PC-3 (cell line): ENCODE data around the gene SOBP. TPM values are rescaled to one million over a fixed set of nuclear protein-coding genes. Genes with fewer than 3 reads are reported as not detected.

Experiments used
- ATAC-seq: fragments of 200-7000 bp; cut with Tn5 transposase; 2 replicates; pipeline ENCODE4 v1.9.1; 2020; ENCODE audit warnings: mild to moderate bottlenecking, moderate library complexity
- BruUV-seq: library from RNA; stranded (reverse); fragments of 400-500 nt; replicated peaks from 2 replicates; lab custom pipeline; 2021; lab: Mats Ljungman, UMichigan
- CTCF ChIA-PET: fragments of 300-600 bp; sonication (Branson Sonifier 250); formaldehyde crosslinking; loops from one replicate; lab custom pipeline; 2022; ENCODE audit warnings: antibody characterized with exemption; lab: Charles Lee
- POLR2A ChIA-PET: fragments of 300-600 bp; sonication (Branson Sonifier 250); formaldehyde crosslinking; loops from one replicate; lab custom pipeline; 2022; ENCODE audit warnings: antibody characterized with exemption; ENCODE audit not compliant: unreplicated experiment; lab: Charles Lee
- DNase-seq: peaks from one replicate; pipeline ENCODE4 v3.0.0-alpha.2; 2015
- H2AFZ ChIP-seq: fragments of 300-600 bp; sonication (generic); 2 replicates; pipeline ENCODE4 v1.6.0; 2016; ENCODE audit warnings: antibody characterized with exemption, low read length
- H3F3A ChIP-seq: fragments of 300-600 bp; sonication (generic); one replicate; pipeline ENCODE4 v1.6.0; 2017; ENCODE audit warnings: antibody characterized with exemption, low read length, control low read depth, mild to moderate bottlenecking; ENCODE audit not compliant: unreplicated experiment
- H3K27ac ChIP-seq: fragments of 300-600 bp; sonication (generic); 2 replicates; pipeline ENCODE4 v1.5.1; 2016; ENCODE audit warnings: mild to moderate bottlenecking, low read length
- H3K27me3 ChIP-seq: fragments of 300-600 bp; sonication (generic); 2 replicates; pipeline ENCODE4 v1.6.1; 2016; ENCODE audit warnings: low read length, mixed read lengths
- H3K36me3 ChIP-seq: fragments of 300-600 bp; sonication (generic); 2 replicates; pipeline ENCODE4 v1.6.1; 2016; ENCODE audit warnings: low read depth, mixed run types, low read length, mixed read lengths
- H3K4me1 ChIP-seq: fragments of 300-600 bp; sonication (generic); 2 replicates; pipeline ENCODE4 v1.5.1; 2016; ENCODE audit warnings: low read length; ENCODE audit not compliant: insufficient read depth
- H3K4me2 ChIP-seq: fragments of 300-600 bp; sonication (generic); 2 replicates; pipeline ENCODE4 v1.6.0; 2016; ENCODE audit warnings: low read length
- H3K4me3 ChIP-seq: fragments of 300-600 bp; sonication (generic); 2 replicates; pipeline ENCODE4 v1.5.1; 2016; ENCODE audit warnings: mild to moderate bottlenecking, low read length, mixed read lengths
- H3K79me2 ChIP-seq: fragments of 300-600 bp; sonication (generic); 2 replicates; pipeline ENCODE4 v1.6.1; 2017; ENCODE audit warnings: low read length, mixed read lengths
- H3K9ac ChIP-seq: fragments of 300-600 bp; sonication (generic); 2 replicates; pipeline ENCODE4 v1.6.0; 2016; ENCODE audit warnings: mild to moderate bottlenecking, low read length
- H3K9me2 ChIP-seq: fragments of 300-600 bp; sonication (generic); replicated peaks from 2 replicates; pipeline ENCODE4 v1.6.1; 2016; ENCODE audit warnings: mixed run types, low read length, mixed read lengths
- H3K9me3 ChIP-seq: fragments of 300-600 bp; sonication (generic); 2 replicates; pipeline ENCODE4 v1.6.1; 2016; ENCODE audit warnings: low read length, mixed read lengths
- H4K20me1 ChIP-seq: fragments of 300-600 bp; sonication (generic); 2 replicates; pipeline ENCODE4 v1.6.1; 2016; ENCODE audit warnings: low read length, mixed read lengths
- EZH2 ChIP-seq: fragments of 300-600 bp; sonication (generic); IDR thresholded peaks from one replicate; pipeline ENCODE4 v1.6.1; 2017; ENCODE audit warnings: antibody characterized with exemption, mild to moderate bottlenecking, low read length; ENCODE audit not compliant: unreplicated experiment
- EZH2phosphoT487 ChIP-seq: fragments of 300-600 bp; sonication (generic); IDR thresholded peaks from 2 replicates; pipeline ENCODE4 v1.6.1; 2018; ENCODE audit warnings: mild to moderate bottlenecking, antibody characterized with exemption, low read length, borderline replicate concordance
- intact Hi-C: fragments of 100-400 bp; cut with micrococcal nuclease; formaldehyde crosslinking; loops from 2 replicates; pipeline ENCODE4 v1.9.0; 2023
- total RNA-seq: library from RNA; depleted of rRNA; stranded (reverse); fragments of >200 nt; gene quantifications from 2 replicates; pipeline ENCODE4 v1.2.3, GENCODE V29; 2014
- TF ChIP-seq, protein P1 (sequence below): fragments of 300-600 bp; sonication (generic); conservative IDR thresholded peaks from 2 replicates; pipeline ENCODE4 v1.5.1; 2017; ENCODE audit warnings: antibody characterized with exemption, low read depth, mild to moderate bottlenecking, low read length

Gene SOBP
- total RNA-seq, 1 experiment from 2014 or later, result 0.15 TPM

DNA sequence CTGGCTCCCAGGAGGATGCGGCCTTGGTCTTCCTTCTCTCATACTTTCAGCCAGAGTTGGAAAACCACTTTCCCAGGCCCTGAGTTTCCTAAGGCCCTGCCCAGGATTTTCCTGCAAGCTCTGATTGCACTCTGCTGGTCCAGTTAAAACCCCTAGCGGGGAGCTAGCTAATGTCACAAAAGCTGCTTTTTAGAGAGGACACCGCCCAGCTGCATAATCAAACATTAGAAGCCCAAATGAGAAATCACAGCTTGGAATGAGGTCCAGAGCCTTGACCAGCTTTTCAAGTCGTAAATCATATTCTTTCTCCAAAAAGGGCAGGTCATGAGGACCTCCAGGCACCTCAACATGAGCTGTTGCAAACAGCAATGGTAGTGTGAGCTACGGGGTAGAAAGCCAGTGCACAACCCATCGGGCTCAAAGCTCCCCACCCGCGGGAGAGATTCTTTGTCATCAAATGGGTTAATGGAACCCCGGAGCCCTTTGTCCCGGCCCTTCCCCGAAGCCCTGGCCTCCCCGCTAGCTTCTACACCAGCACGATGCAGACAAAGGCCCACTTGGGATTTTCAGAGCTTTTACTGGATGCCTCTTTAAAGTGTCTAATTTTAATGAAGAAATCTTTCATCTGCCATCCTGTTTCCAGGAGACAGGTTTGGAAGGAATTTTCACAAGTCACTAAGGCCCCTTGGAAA, 200.2 kb downstream of the SOBP start:
- no peak overlapping the region for H3K4me3 ChIP-seq
- H3K27me3 ChIP-seq, result no peaks in the 10 kb centered on the region
- DNase-seq (no peak), ATAC-seq (no peak)
- no TSS peak for BruUV-seq
- no peak overlapping the region for H3K9ac ChIP-seq
- TF ChIP-seq EZH2 (no peak), EZH2phosphoT487 (no peak)
- TF ChIP-seq, protein P1, sequence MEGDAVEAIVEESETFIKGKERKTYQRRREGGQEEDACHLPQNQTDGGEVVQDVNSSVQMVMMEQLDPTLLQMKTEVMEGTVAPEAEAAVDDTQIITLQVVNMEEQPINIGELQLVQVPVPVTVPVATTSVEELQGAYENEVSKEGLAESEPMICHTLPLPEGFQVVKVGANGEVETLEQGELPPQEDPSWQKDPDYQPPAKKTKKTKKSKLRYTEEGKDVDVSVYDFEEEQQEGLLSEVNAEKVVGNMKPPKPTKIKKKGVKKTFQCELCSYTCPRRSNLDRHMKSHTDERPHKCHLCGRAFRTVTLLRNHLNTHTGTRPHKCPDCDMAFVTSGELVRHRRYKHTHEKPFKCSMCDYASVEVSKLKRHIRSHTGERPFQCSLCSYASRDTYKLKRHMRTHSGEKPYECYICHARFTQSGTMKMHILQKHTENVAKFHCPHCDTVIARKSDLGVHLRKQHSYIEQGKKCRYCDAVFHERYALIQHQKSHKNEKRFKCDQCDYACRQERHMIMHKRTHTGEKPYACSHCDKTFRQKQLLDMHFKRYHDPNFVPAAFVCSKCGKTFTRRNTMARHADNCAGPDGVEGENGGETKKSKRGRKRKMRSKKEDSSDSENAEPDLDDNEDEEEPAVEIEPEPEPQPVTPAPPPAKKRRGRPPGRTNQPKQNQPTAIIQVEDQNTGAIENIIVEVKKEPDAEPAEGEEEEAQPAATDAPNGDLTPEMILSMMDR, result no peak
- H3K4me1 ChIP-seq, result no peaks in the 10 kb centered on the region
- POLR2A ChIA-PET, result no interaction called here
- CTCF ChIA-PET, result no interaction called here
- H4K20me1 ChIP-seq, result no peaks in the 10 kb centered on the region
- H3K4me2 ChIP-seq, result no peak overlapping the region
- intact Hi-C loops, result no loop called here
- H3K27ac ChIP-seq, result no peak overlapping the region
- H3F3A ChIP-seq, result no peaks in the 10 kb centered on the region
- H3K36me3 ChIP-seq, result no peaks in the 10 kb centered on the region
- H3K9me3 ChIP-seq, result no peaks in the 10 kb centered on the region
- H3K79me2 ChIP-seq, result no peaks in the 10 kb centered on the region
- H2AFZ ChIP-seq, result no peak overlapping the region
- no peaks in the 10 kb centered on the region for H3K9me2 ChIP-seq

DNA sequence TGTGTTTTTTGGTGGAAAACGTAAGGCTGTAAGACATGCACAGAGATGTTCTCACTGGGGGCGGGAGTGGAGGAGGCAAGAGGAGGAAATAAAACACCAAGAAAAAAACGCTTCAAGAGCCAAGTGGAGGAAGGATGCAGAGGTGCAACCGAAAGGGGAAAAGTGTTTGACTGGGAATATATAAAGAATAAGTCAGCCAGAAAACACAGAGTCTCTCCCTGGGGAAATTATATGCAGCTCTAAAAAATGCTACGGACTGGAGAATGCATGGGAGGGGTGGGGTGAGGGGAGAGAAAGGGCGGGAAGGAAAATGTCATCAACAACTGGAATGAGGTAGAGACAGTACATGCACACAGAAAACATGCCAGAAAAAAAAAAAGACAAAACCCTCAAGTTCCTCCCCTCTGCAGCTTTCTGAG, 200.7 kb downstream of the SOBP start:
- POLR2A ChIA-PET, result no interaction called here
- no peaks in the 10 kb centered on the region for H4K20me1 ChIP-seq
- no peak overlapping the region for H3K27ac ChIP-seq
- CTCF ChIA-PET, result no interaction called here
- H3K9me2 ChIP-seq, result no peaks in the 10 kb centered on the region
- no peak overlapping the region for H3K4me2 ChIP-seq
- no peak overlapping the region for H3K9ac ChIP-seq
- no peaks in the 10 kb centered on the region for H3F3A ChIP-seq
- H3K36me3 ChIP-seq, result no peaks in the 10 kb centered on the region
- no TSS peak for BruUV-seq
- TF ChIP-seq EZH2phosphoT487, result no peak
- TF ChIP-seq, protein P1, result no peak
- no peak for TF ChIP-seq EZH2
- no peaks in the 10 kb centered on the region for H3K4me1 ChIP-seq
- DNase-seq, result no peak
- H3K9me3 ChIP-seq, result no peaks in the 10 kb centered on the region
- no peak for ATAC-seq
- intact Hi-C loops, result no loop called here
- no peaks in the 10 kb centered on the region for H3K79me2 ChIP-seq
- no peak overlapping the region for H2AFZ ChIP-seq
- H3K4me3 ChIP-seq, result no peak overlapping the region
- no peaks in the 10 kb centered on the region for H3K27me3 ChIP-seq

DNA sequence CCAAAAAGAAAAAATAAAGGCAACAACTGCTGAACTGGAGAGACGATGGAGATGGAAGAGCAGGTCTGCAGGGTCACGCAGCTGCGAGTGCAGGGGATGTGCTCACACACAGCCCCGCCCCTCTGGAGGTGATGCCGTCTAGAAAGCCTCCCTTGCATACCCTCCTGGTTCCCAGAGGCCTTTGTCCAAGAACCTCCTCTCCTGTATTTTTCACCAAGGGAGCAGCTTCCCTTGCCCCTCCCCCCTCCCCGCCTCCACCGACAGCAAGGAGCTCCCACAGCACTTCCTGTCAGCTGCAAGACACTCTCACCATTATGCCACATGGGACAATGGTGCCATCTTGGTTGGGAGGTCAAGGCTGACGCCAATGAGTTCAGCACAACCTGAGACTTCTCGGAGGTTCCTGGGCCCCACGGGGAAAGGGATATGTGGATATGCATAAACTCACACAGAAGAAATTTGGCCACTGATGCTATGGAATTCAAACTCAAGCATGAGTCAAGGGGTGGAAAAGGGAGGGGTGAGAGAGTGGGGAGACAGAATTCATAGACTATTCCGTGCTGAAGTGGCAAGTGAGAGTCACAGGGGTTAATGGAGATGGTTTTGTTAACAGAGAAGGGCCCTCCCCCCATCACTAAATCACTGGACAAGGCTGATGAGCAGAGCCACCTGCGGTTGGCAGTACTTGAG, 201.3 kb downstream of the SOBP start:
- intact Hi-C loops, result no loop called here
- Histone ChIP-seq H3K79me2 (no peaks in the 10 kb centered on the region), H3K9me2 (no peaks in the 10 kb centered on the region), H3K9ac (no peak overlapping the region), H3K4me1 (no peaks in the 10 kb centered on the region), H3F3A (no peaks in the 10 kb centered on the region), H2AFZ (no peak overlapping the region), H3K4me3 (no peak overlapping the region), H3K36me3 (no peaks in the 10 kb centered on the region), H3K27me3 (0 out of 2 replicates have a peak, but pooled peaks cover under 1% of the 10 kb centered on the region), H4K20me1 (no peaks in the 10 kb centered on the region), H3K27ac (no peak overlapping the region), H3K4me2 (no peak overlapping the region), H3K9me3 (no peaks in the 10 kb centered on the region)
- CTCF ChIA-PET, result no interaction called here
- POLR2A ChIA-PET, result no interaction called here
- TF ChIP-seq EZH2phosphoT487 (no peak), EZH2 (no peak)
- TF ChIP-seq, protein P1, result no peak
- BruUV-seq, result no TSS peak
- ATAC-seq (no peak), DNase-seq (no peak)
